Measurements from ENCODE around the gene YIF1A. TPM values are rescaled to one million over a fixed set of nuclear protein-coding genes. Genes with fewer than 3 reads are reported as not detected.

Gene YIF1A
- total RNA-seq, 1 donor from 2014 or later = 146 TPM

DNA sequence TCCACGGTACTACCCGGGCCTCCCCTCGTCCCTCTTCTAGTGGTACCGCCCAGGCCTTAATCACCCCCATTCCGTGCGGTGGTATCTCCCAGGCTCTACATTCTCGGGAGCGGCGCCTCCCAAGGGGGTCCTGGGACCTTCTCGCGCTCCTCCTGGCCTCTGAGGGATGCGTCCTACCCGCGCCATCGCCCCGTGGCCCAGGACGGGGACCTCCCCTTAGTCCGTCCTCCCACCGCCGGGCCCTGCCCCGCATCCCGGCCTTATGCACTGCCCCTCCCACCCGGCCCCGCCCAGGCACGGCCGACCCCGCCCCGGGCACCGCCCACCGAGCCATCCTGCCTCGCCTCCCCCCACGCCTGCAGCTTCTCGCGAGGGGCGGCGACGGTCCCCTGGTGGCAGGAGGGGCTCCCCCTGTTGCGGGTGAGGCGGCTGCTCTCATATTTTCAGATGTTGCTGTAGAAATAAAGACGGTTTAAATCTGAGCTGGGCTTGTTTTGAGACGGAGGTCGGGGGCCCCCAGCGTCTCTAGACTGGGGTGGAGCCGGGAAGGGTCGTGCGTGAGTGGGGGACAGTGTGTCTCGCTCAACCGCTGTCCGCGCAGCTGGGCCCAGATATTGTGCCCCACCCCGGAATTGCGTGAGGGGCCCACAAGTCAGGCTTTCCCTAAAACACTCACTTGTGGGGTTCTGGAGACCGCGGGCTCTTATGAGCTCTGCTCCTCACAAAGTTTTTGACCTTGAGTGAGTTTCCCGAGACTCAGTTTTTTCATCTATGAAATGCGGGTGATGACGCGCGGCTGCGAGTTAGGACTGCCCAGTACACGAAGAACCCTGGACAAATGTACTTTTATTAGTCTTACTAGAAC is 21.3 kb downstream of the YIF1A start:
- Mint-ChIP-seq H3K27ac (ENCODE audit: unreplicated experiment) (peak overlapping the region; percentile 99), H3K4me3 (ENCODE audit: unreplicated experiment) (peak overlapping the region; percentile 86), H3K27me3 (ENCODE audit: unreplicated experiment) (no peaks in the 10 kb centered on the region), H3K36me3 (ENCODE audit: unreplicated experiment) (peaks cover 18% of the 10 kb centered on the region), H3K4me1 (ENCODE audit: unreplicated experiment) (peaks cover 23% of the 10 kb centered on the region), H3K9me3 (ENCODE audit: unreplicated experiment) (no peaks in the 10 kb centered on the region)
- TF ChIP-seq, protein P1, sequence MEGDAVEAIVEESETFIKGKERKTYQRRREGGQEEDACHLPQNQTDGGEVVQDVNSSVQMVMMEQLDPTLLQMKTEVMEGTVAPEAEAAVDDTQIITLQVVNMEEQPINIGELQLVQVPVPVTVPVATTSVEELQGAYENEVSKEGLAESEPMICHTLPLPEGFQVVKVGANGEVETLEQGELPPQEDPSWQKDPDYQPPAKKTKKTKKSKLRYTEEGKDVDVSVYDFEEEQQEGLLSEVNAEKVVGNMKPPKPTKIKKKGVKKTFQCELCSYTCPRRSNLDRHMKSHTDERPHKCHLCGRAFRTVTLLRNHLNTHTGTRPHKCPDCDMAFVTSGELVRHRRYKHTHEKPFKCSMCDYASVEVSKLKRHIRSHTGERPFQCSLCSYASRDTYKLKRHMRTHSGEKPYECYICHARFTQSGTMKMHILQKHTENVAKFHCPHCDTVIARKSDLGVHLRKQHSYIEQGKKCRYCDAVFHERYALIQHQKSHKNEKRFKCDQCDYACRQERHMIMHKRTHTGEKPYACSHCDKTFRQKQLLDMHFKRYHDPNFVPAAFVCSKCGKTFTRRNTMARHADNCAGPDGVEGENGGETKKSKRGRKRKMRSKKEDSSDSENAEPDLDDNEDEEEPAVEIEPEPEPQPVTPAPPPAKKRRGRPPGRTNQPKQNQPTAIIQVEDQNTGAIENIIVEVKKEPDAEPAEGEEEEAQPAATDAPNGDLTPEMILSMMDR (IDR thresholded peaks at IDR 0.05) = peak; percentile 27
- peak; percentile 96 for DNase-seq (ENCODE audit: extremely low spot score, unreplicated experiment)

DNA sequence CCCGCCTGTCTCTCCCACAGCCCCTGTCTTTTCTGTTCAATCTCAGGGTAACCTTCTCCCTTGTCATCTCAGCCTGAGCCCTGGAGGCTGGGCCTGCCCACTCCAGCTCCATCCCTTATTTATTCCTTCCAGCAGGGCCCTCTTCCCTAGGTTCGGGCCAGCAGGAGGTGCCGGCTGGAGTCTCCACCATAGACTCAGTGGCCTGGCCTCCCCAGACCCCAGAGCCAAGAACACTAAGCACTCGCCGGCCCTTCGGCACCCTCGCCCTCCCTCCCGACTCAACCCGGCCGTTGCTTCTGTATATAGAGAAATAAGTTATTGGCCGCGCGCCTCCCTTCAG is 21.9 kb downstream of the YIF1A start:
- Mint-ChIP-seq H3K4me1 (ENCODE audit: unreplicated experiment) (peaks cover 23% of the 10 kb centered on the region), H3K27me3 (ENCODE audit: unreplicated experiment) (no peaks in the 10 kb centered on the region), H3K4me3 (ENCODE audit: unreplicated experiment) (peak overlapping the region; percentile 86), H3K36me3 (ENCODE audit: unreplicated experiment) (peaks cover 18% of the 10 kb centered on the region), H3K27ac (ENCODE audit: unreplicated experiment) (peak overlapping the region; percentile 92), H3K9me3 (ENCODE audit: unreplicated experiment) (no peaks in the 10 kb centered on the region)
- TF ChIP-seq, protein P1 (IDR thresholded peaks at IDR 0.05) = peak; percentile 10
- DNase-seq (ENCODE audit: extremely low spot score, unreplicated experiment) = no peak

DNA sequence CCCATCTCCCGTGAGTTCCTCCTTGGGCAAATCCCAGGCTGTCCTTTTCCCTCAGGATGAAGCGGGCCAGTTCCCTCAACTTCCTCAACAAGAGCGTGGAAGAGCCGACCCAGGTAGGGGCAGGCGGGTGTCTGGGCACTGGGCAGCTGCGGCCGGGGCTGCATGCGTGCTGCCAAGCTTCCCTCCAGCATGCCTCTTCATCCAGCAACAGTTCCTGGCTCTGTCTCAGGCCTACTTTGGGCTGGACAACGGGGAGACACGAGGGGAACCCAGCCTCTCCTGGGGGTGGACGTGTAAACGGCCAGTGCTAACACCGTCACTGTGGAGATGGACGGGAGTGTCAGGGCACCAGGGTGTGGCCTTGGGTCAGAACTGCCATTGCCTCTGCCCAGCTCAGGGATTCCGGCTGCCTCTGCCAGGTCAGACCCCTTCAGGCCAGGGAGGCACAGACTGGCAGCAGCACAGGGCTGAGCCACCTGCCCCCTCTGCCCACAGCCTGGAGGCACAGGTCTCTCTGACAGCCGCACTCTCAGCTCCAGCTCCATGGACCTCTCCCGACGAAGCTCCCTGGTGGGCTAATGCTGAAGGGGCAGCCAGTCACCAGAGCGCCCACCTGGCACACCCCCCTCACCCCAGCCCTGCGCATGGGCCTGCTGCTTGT is 22.4 kb downstream of the YIF1A start:
- peaks cover 22% of the 10 kb centered on the region for H3K4me1 Mint-ChIP-seq (ENCODE audit: unreplicated experiment)
- DNase-seq (ENCODE audit: extremely low spot score, unreplicated experiment) = no peak
- peak overlapping the region; percentile 86 for H3K4me3 Mint-ChIP-seq (ENCODE audit: unreplicated experiment)
- peaks cover 16% of the 10 kb centered on the region for H3K36me3 Mint-ChIP-seq (ENCODE audit: unreplicated experiment)
- H3K27ac Mint-ChIP-seq (ENCODE audit: unreplicated experiment) = peak overlapping the region; percentile 92
- H3K27me3 Mint-ChIP-seq (ENCODE audit: unreplicated experiment) = no peaks in the 10 kb centered on the region
- TF ChIP-seq, protein P1 (IDR thresholded peaks at IDR 0.05) = no peak
- H3K9me3 Mint-ChIP-seq (ENCODE audit: unreplicated experiment) = no peaks in the 10 kb centered on the region

DNA sequence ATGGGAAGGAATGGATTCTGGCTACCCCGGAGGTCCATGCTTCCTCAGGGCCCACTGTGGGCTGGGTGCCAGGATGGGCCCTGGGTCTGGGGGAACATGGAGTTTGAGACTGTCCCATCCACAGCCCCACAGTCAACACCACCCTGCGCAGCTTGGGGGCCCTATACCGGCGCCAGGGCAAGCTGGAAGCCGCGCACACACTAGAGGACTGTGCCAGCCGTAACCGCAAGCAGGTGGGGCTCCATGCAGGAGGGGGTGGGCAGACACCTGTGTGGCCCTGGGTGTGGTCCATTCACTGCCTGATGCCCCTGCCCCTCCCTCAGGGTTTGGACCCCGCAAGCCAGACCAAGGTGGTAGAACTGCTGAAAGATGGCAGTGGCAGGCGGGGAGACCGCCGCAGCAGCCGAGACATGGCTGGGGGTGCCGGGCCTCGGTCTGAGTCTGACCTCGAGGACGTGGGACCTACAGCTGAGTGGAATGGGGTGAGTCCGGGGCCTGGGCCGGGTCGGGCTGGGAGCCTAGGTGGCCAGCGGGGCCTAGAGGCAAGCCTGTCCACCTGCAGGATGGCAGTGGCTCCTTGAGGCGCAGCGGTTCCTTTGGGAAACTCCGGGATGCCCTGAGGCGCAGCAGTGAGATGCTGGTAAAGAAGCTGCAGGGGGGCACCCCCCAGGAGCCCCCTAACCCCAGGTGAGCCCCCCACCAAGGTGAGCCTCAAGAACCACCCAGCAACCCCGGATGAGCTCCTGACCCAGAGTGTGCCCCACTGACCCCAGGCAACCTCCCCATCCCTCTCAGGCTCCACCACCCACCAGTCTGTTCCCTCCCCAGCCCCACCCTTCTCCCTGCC is 23.2 kb downstream of the YIF1A start:
- Mint-ChIP-seq H3K4me3 (ENCODE audit: unreplicated experiment) (no peak overlapping the region), H3K36me3 (ENCODE audit: unreplicated experiment) (peaks cover 15% of the 10 kb centered on the region), H3K4me1 (ENCODE audit: unreplicated experiment) (peaks cover 20% of the 10 kb centered on the region), H3K27me3 (ENCODE audit: unreplicated experiment) (no peaks in the 10 kb centered on the region), H3K9me3 (ENCODE audit: unreplicated experiment) (no peaks in the 10 kb centered on the region), H3K27ac (ENCODE audit: unreplicated experiment) (no peak overlapping the region)
- TF ChIP-seq, protein P1 (IDR thresholded peaks at IDR 0.05) = no peak
- no peak for DNase-seq (ENCODE audit: extremely low spot score, unreplicated experiment)
